Upper lobe of right lung (tissue), 1 donor: ENCODE data around the gene ERCC6L2. TPM values are rescaled to one million over a fixed set of nuclear protein-coding genes. Genes with fewer than 3 reads are reported as not detected.
A peak's percentile ranks its signal among the peaks of the same experiment; 100 is the strongest.

Experiments
- ATAC-seq: fragments of 200-7000 bp; cut with Tn5 transposase; one replicate; pipeline ENCODE4 v1.9.1; 2020; ENCODE audit warnings: mild to moderate bottlenecking, moderate library complexity
- DNase-seq: peaks from one replicate; pipeline ENCODE4 v3.0.0-alpha.2; 2020
- H3K27ac ChIP-seq: fragments of 200-600 bp; one replicate; pipeline ENCODE4 v1.8.0; 2022
- H3K27me3 ChIP-seq: fragments of 200-600 bp; one replicate; pipeline ENCODE4 v1.8.0; 2022; ENCODE audit warnings: mild to moderate bottlenecking
- H3K36me3 ChIP-seq: fragments of 200-600 bp; one replicate; pipeline ENCODE4 v1.8.0; 2022
- H3K4me1 ChIP-seq: fragments of 200-600 bp; one replicate; pipeline ENCODE4 v1.8.0; 2022
- H3K4me3 ChIP-seq: fragments of 200-600 bp; one replicate; pipeline ENCODE4 v1.8.0; 2022; ENCODE audit warnings: mild to moderate bottlenecking
- H3K9me3 ChIP-seq: fragments of 200-600 bp; one replicate; pipeline ENCODE4 v1.8.0; 2022
- intact Hi-C: fragments of 100-400 bp; cut with DNase I; formaldehyde crosslinking; loops from one replicate; pipeline ENCODE4 v1.11.0; 2022
- long read RNA-seq: library from polyadenylated mRNA; unstranded; transcript quantifications from one replicate; pipeline ENCODE4 v2.0.0, GENCODE V29; 2021
- total RNA-seq: library from RNA; stranded (reverse); fragmentation: NEBNext Ultra II Directional; extraction: Animal tissue kit (Norgen Biotek cat#: 25700); gene quantifications from one replicate; pipeline ENCODE4 v1.2.1, GENCODE V29; 2021
- TF ChIP-seq, protein P1 (sequence below): fragments of 200-600 bp; IDR thresholded peaks from one replicate; pipeline ENCODE4 v1.8.0; 2022; ENCODE audit warnings: antibody characterized with exemption
- donor health status: DM: no; HTN: yes; CAD: no; lungs with severe emphysema.

The ERCC6L2 gene, protein sequence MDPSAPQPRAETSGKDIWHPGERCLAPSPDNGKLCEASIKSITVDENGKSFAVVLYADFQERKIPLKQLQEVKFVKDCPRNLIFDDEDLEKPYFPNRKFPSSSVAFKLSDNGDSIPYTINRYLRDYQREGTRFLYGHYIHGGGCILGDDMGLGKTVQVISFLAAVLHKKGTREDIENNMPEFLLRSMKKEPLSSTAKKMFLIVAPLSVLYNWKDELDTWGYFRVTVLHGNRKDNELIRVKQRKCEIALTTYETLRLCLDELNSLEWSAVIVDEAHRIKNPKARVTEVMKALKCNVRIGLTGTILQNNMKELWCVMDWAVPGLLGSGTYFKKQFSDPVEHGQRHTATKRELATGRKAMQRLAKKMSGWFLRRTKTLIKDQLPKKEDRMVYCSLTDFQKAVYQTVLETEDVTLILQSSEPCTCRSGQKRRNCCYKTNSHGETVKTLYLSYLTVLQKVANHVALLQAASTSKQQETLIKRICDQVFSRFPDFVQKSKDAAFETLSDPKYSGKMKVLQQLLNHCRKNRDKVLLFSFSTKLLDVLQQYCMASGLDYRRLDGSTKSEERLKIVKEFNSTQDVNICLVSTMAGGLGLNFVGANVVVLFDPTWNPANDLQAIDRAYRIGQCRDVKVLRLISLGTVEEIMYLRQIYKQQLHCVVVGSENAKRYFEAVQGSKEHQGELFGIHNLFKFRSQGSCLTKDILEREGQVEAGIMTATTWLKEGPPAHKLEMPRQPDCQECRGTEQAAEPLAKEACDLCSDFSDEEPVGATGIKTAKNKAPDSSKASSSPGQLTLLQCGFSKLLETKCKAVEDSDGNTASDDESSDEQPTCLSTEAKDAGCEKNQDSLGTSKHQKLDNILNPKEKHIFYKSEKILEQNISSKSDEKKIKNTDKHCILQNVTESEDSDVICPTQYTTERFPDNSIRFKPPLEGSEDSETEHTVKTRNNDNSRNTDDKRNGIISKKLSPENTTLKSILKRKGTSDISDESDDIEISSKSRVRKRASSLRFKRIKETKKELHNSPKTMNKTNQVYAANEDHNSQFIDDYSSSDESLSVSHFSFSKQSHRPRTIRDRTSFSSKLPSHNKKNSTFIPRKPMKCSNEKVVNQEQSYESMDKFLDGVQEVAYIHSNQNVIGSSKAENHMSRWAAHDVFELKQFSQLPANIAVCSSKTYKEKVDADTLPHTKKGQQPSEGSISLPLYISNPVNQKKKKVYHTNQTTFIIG (N-terminal part only)
- total RNA-seq: 43.8 TPM
- long read RNA-seq, partial matches to known transcripts: 3 of 12 reads
- long read RNA-seq, other reads (novel, unspliced or antisense): 8 of 12 reads

DNA sequence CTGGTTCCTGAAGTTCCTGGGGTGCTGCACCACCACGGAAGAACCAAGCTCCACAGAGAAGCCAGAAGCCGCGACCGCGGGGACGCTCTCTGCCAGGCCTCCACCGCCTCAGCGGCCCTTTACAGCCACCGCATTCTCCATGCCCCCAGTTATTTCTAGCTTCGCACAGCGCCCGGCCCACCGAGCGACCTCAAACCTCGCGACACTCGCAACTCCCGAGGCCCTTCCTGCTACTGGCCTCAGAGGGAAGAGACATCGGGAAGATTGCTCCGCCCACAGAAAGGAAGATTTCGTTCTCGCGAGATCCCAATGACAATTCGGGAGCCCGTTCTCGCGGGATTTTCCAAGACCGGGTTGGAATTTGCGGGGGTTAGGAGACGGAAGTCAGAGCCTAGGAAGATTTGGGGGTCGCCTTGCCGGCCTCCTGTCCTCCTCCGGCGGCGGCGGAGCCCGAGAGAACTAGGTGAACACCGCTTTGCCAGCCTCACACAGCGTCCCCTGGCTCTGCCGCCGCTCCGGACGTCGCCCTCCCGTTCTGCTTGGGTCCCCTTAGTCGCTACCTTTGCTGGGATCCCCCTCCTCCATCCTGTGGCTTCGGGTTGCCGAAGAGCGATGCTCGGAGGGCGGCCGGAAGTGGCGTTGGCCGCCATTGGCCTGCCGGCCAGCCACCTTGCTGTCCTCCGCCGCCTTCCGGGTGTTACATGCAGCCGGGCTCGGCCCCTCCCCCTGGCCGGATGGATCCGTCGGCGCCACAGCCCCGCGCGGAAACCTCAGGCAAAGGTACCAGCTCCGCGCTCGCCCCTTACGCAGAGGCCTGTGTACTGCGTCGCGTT is at the start of gene ERCC6L2:
TSS of gene ERCC6L2 (plus strand) at position 387 of the 833 bp plus-strand sequence. CDS start at position 735, 348 bp downstream.
- ATAC-seq (peak; percentile 98), DNase-seq (peak; percentile 97)
- Histone ChIP-seq H3K27ac (no peak within 1 kb of the TSS), H3K4me3 (no peak within 1 kb of the TSS), H3K9me3 (no peaks in the 10 kb centered on the region), H3K36me3 (peaks cover 7% of the 10 kb centered on the region), H3K27me3 (no peaks in the 10 kb centered on the region), H3K4me1 (peaks cover 15% of the 10 kb centered on the region)
- intact Hi-C loops: no loop called here
- TF ChIP-seq, protein P1, sequence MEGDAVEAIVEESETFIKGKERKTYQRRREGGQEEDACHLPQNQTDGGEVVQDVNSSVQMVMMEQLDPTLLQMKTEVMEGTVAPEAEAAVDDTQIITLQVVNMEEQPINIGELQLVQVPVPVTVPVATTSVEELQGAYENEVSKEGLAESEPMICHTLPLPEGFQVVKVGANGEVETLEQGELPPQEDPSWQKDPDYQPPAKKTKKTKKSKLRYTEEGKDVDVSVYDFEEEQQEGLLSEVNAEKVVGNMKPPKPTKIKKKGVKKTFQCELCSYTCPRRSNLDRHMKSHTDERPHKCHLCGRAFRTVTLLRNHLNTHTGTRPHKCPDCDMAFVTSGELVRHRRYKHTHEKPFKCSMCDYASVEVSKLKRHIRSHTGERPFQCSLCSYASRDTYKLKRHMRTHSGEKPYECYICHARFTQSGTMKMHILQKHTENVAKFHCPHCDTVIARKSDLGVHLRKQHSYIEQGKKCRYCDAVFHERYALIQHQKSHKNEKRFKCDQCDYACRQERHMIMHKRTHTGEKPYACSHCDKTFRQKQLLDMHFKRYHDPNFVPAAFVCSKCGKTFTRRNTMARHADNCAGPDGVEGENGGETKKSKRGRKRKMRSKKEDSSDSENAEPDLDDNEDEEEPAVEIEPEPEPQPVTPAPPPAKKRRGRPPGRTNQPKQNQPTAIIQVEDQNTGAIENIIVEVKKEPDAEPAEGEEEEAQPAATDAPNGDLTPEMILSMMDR: no peak

DNA sequence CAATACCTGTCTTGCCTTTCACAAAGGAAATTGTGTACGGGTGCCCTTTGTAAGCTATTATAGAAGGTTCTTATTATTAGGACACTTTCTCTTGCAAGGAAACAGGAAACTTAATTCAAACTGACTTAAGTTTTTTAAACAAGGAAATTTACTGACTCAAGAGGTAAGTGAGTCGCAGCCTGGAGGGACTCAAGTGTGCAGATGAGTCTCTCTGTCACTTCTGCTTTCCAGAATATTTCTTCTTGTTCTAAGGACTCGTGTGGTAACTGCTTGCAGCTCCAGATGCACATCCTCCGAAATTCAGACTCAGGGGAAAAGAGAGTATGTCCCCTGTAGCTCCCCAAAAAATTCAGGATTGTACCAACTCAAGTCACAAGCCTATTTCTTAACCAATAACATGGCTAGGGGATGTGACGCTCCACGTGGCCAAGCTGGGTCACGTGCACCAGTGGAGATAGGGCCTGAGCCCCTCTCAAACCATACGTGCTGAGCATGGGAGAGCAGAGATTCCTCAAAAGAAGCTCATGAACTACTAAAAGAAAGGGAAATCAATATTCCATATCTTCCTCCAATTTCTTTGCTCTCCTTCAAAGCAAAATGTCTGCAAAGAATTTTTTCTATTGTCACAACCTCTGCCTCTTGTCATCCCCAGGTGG is 49.2 kb upstream of the ERCC6L2 start:
- Histone ChIP-seq H3K36me3 (no peaks in the 10 kb centered on the region), H3K9me3 (no peaks in the 10 kb centered on the region), H3K4me1 (peaks cover 4% of the 10 kb centered on the region), H3K4me3 (no peak overlapping the region), H3K27me3 (no peaks in the 10 kb centered on the region), H3K27ac (no peak overlapping the region)
- no peak for ATAC-seq
- TF ChIP-seq, protein P1: no peak
- no peak for DNase-seq
- intact Hi-C loops: no loop called here

DNA sequence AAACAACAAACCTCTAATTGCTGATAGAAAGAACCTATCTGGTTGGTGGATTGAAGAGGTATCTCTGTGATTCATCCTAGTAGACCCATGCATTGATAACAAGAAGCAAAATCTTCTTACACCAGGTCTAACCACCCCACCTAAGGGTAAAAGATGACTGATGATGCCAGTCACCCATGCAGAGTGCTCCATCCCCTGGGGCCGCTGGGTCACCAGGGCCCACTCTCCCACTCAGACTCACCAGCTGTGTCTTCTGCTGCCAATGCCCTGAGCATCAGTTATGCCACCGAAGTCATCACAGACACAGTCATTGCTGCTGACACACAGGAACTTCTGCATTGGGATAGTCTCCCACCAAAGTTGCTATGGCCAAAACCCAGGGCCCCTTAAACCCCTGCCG is 44.7 kb upstream of the ERCC6L2 start:
- Histone ChIP-seq H3K27ac (no peak overlapping the region), H3K4me1 (peaks cover 4% of the 10 kb centered on the region), H3K36me3 (no peaks in the 10 kb centered on the region), H3K4me3 (no peak overlapping the region), H3K27me3 (no peaks in the 10 kb centered on the region), H3K9me3 (no peaks in the 10 kb centered on the region)
- ATAC-seq (no peak), DNase-seq (no peak)
- TF ChIP-seq, protein P1: no peak
- intact Hi-C loops: no loop called here

DNA sequence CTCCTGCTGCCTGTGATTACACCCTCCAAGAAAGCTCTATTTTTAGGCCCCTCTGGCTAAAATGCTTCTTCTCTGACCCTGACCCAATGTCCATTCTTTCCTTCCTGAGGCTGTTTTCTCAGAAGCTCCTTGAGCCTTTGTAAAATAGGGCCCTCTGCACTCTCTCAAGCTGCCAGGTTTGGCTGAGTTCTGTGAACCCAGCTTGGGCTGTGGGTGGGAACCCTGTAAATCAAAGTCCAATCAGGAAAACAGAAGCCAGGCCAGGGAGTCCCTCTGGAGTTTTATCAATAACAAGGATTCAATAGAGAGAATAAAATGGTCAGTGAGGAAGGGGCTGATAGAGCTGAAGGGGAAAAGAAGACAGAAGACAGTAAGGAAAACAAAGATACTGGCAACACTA is 43.7 kb upstream of the ERCC6L2 start:
- Histone ChIP-seq H3K36me3 (no peaks in the 10 kb centered on the region), H3K27ac (no peak overlapping the region), H3K4me1 (peaks cover 4% of the 10 kb centered on the region), H3K9me3 (no peaks in the 10 kb centered on the region), H3K4me3 (no peak overlapping the region), H3K27me3 (no peaks in the 10 kb centered on the region)
- DNase-seq (no peak), ATAC-seq (no peak)
- intact Hi-C loops: no loop called here
- TF ChIP-seq, protein P1: no peak
